Erythroblast (primary cell): ENCODE measurements around the gene C2orf72.

ENCODE experiments used
- GATA1 ChIP-seq: IDR thresholded peaks from 2 replicates; pipeline ENCODE4 v1.6.1; 2011; ENCODE audit warnings: low read depth, mild to moderate bottlenecking, control low read depth, low read length, moderate library complexity
- POLR2A ChIP-seq: IDR thresholded peaks from 2 replicates; pipeline ENCODE4 v1.6.1; 2011; ENCODE audit warnings: mild to moderate bottlenecking, low read length

DNA sequence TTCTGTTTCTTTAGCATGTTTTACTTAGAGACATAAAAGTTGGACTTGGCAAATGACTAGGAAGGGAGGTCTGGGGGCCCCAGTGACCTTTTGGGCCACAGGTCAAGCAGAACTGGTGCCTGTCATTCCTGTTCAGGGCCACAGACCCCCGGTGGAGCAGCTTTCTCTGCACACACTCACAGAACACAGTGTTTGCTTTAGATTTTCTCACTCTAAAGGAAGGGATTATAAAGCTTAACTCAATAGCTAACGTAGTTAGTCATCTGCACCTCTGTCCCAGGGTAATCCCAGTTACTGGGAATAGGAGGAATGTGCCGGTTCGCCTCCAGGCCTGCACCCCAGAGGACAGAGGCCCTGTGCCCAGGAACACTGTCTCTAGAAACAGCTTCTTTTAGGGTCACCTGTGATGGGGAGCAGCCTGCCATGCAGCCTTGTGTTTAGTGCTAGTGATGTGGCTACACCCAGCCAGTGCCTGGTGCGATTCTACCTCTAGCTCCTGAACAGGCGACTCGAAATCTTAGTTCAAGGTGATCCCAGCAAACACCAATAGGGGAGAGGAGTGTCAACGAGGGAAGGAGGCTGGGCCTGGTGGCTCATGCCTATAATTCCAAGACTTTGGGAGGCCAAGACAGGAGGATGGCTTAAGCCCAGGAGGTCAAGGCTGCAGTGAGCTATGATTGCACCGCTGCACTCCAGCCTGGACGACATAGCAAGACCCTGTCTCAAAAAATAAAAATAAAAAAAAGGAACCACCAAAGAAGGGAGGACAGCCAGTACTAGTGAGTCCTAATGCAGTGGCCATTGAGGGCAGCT is 29.8 kb upstream of the C2orf72 start:
- TF ChIP-seq POLR2A, result no peak
- TF ChIP-seq GATA1, result no peak
